ENCODE results near the gene NPIPB8.
A peak's percentile ranks its signal among the peaks of the same experiment; 100 is the strongest.
"Not testable (repeated sequence)": the region's sequence is repeated elsewhere in the genome, so short reads cannot be mapped to it uniquely, and the experiment has no call there.

The NPIPB8 gene

DNA sequence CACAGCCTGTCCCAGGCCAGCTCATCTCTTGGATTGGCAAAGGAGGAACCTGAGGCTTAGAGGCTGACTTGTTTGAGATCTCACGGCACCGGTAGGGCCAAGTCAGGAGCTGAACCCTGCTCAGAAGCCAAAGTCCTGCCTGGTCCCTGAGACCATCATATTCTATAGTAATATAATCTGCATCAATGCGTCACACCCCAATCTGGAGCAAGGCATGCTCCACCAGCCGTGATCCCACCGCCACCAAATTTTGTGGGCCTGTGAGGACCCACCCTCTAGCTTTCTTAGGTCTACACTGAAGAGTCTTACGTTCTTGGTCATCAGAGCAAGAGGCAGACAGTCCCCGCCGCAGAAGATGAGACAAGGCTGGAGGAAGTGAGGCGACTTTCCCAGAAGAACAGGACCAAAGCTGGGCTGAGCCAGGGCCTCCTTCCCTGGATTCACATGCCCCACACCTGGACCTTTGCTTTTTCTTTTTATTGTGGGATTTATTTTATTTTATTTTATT, 30.7 kb upstream of the NPIPB8 start:
- DNase-seq: no peak

DNA sequence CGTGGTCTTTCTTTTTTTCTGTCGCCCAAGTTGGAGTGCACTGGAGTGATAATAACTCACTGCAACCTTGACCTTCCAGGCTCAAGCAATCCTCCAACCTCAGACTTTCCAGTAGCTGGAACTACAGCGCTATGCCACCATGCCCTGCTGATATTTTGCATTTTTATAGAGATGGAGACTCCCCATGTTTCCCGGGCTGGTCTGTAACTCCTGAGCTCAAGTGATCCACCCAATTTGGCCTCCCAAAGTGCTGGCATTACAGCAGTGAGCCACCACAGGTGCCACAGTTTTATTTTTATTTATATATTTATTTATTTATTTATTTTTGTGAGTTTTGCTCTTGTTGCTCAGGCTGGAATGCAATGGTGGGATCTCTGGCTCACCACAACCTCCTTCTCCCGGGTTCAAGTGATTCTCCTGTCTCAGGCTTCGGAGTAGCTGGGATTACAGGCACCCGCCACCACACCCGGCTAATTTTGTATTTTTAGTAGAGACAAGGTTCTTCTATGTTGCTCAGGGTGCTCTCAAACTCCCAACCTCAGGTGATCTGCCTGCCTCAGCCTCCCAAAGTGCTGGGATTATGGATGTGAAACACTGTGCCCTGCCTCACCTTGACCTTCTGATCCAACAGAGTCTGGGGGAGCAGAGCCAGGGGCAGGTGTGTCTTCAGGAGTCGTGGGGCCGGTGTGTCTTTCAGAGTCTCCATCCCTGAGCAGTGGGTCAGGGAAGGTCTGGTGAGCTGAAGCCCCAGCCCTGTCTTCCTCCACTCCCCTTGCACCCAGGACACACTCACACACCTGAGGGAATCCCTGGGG, 30.0 kb upstream of the NPIPB8 start:
- not testable (repeated sequence) for DNase-seq

DNA sequence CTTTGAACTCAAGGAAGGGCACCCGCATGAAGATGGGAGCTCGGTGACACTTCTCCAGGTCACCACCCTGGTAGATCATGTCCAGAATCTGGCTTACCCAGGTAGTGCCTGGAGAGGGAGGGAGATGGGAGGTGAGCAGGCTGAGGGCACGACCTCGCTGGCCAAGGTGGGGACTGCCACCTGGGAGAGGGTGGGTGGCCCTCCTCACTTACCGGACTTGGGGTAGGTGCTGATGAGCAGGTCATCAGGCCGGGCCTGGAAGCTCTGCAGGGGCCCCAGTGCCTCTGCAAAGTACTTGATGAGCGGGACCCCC, 29.4 kb upstream of the NPIPB8 start:
- not testable (repeated sequence) for DNase-seq

DNA sequence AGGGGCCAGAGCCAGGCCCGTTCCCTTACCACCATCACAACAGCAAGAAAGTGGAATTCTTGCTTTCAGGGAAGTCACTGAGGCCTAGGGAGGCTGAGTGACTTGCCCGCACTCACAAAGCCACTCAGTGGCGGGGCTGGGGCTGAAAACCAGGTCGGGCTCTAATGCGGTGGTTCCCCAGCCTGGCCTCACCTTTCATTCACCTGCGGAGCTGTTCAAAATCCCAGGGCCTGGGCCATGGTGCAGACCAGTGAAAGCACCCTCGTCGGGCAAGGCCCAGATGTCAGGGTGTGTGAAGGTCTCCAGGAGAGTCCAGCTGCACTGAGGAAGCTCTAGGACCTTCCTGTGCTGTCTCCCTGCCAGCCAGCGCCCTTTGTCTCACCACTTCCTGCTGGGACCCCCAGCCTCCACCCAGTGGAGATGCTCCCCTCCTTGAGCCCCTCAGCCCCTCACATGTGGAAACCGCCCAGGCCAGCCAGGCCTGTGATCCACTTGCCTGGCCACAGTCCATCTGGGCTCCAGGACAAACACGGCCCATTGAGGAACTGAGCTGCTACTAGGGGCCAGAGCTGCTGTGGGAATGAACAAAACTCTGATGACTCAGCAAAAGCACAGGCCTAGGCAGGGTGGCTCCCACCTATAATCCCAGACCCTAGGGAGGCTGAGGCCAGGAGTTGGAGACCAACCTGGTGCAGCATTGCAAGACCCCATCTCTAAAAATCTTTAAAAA, 28.8 kb upstream of the NPIPB8 start:
- not testable (repeated sequence) for DNase-seq

DNA sequence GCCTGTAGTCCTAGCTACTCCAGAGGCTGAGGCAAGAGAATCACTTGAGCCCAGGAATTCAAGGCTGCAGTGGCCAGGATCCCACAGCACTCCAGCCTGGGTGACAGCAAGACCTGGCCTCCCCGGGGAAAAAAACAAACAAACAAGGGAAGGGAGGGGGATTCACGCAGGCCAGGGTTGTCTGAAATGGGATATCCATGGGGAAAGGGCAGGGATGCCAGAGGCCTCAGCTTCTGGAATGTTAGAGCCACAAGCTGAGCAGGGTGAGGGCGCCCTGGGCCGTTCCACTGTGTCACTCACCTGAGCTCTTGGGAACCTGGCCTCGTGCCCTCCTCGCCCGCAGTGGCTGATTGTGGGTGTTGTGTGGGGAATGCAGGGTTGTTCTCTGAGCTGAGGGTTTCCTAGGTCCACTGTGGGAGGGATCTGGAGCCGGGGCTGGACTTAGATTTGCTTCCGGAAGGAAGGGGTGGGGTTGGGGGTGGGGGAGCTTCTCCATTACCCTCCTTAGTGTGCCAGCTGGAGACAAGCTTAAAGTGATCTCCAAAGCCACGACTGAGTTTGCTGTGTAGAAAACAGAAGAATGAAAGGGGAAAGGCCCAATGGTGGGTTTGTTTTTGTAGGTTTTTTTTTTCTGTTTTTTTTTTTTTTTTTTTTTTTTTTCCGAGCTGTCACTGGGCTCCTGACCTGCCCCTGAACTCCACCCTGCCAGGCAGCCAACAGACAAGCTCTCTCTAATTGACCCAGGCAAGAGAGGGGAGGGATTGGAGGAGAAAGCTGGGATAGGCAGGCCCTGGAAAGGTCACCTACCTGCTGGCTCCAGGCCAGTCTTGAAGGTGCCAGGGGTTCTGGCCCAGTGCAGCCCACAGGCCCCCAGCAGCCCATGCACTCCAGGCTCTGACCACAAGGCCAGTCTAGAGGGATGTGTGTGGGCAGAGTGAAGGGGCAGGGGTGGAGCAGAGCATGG, 28.0 kb upstream of the NPIPB8 start, which contains the start of gene SULT1A1:
Gene SULT1A1, minus strand, starts transcription at position 414 of the 964 bp plus-strand sequence. CDS start 1,189 bp downstream, outside the sequence.
- DNase-seq: no peak

DNA sequence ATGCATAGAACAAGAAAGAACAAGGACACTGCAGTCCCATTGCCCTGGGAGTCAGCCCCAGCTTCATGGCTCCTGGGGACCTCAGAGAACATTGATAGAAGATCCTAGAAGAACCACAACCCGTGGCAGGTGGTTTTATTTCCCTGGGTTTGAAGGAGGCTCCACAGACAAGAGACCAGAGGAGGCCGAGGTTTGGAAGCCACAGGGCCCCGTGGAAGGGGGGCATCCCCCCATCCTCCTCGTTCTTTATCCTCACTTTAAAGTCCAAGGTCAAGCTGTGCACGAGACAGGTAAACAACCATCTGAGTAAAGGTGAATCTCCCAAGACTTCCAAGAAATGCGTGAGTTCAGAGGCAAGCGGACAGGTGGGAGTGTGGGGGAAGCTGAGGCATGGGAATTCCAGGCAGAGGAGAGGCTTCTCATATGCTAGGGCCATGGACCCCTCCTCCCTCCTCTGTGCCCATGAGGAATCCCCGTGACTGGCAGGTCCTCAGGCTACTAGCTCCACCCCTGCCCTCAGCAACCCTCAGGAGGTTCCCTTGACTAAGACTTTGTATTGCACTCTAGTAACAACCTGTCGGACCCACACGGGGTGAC, 27.2 kb upstream of the NPIPB8 start:
- DNase-seq: no peak

DNA sequence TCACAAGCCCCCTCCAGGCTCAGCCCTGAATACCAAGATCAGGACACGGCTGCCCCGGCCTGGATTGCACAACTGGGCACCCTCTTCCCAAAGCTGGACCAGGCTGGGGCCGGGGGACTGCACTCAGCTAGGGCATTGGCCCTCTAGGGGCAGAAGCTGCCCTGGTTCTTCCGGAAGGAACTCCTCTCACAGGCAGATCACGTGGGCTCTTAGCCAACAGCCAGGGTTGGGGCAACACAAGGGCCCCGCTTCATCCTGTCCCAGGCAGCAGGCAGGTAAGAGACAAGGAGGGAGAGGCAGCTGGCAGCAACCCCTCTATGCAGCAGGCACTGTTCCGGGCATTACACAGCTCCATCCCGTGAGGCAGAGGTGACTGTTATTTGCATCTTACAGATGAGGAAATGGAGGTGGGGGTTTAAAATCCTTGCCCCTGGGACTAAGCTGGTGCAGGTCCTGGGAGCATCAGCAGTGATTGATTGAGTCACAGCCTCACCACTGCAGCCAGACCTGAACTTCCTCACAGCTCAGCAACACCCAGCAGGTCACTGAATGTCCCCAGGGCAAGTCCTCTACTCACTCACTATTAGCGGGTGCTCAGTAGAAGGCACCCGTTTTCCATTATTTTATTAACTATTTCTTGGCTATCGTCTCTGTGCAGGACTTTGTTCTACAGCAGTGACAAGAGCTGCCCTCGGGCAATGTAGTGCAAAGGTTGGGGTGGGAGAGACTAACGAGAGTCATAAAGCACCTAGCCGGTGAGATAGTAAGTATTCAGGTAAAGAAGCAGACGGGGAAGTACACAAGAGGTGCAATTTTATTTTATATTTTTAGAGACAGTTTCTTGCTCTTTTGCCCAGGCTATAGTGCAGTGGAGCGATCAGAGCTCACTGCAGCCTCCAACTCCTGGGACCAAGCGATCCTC, 25.2 kb upstream of the NPIPB8 start:
- DNase-seq: not testable (repeated sequence)

DNA sequence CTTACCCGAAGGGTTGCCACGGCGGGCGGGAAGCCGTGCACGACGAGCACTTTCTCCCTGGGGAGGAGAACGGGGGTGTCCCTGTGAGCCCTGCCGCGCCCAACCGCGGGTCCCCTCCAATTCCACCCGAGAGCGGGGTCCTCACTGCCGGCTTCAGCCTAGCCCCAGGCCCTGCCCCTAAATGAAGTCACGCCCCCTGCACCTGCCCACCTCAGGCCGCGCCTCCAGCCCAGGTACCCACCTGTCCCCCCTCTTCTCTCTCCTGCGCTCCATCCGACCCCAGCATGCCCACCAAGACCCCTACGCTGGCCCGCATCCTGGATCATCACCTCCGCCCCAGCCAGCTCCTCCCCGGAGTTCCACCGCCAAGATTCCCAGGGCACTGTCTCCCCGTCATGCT, 24.0 kb upstream of the NPIPB8 start:
- DNase-seq: not testable (repeated sequence)

DNA sequence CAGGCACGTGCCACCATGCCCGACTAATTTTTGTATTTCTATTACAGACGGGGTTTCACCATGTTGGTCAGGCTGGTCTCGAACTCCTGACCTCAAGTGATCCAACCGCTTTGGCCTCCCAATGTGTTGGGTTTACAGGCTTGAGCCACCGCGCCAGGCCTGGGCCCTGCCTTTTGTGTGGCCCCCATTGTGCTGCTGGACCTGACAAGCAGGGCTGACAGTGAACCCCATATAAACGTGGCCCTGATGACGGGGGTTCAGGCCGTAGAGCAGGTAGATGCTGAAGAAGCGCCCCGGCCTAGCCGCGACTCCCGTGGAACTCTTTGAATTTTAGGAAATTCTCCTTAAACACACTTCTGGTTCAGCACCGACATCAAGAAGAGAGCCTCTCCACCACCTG, 23.3 kb upstream of the NPIPB8 start:
- DNase-seq: not testable (repeated sequence)

DNA sequence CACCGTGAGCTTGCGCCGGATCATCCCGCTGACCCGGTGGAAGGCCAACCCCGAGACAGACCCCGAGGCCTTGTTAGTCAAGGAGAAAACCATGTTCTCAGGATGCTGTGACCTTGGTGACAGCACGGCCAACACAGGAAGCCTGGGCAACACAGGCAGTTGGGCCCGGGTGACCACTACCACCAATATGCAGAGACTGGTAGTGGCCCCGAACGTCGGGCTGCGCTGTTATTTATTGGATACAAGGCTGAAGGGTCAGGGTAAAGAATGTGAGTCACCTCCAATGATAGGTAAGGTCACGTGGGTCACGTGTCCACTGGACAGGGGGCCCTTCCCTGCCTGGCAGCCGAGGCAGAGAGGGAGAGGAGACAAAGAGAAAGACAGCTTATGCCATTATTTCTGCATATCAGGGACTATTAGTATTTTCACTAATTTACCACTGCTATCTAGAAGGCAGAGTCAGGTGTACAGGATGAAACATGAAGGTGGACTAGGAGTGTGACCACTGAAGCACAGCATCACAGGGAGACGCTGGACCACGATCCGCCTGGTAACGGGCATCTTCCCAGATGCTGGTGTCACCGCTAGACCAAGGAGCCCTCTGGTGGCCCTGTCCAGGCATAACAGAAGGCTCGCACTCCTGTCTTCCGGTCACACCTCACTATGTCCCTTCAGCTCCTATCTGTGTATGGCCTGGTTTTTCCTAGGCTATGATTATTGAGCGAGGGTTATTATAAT, 22.2 kb upstream of the NPIPB8 start:
- peak; percentile 11 for DNase-seq

DNA sequence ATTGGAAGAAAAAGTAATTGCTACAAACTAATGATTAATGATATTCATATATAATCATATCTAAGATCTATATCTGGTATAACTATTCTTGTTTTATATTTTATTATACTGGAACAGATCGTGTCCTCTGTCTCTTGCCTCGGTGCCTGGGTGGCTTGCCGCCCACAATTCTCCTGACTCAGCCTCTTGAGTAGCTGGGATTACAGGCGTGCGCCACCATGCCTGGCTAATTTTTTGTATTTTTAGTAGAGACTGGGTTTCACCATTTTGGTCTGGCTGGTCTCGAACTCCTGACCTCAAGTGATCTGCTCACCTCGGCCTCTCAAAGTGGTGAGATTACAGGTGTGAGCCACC, 21.7 kb upstream of the NPIPB8 start:
- not testable (repeated sequence) for DNase-seq

DNA sequence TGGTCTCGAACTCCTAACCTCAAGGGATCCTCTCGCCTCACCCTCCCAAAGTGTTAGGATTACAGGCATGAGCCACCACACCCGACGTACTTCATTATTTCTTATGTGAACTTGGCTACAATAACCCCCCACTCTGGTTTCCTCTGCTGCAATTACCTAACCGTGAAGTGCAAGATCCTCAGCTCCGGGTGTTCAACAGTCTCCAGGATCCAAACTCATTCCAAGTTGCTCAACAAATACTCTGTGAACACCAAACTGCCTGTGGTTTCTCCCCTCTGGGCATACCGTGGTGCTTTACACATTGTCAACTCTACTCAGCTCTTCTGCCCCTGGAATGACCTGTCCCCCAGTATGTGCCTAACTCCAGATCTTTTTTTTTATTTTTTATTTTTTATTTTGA, 21.2 kb upstream of the NPIPB8 start:
- no peak for DNase-seq

DNA sequence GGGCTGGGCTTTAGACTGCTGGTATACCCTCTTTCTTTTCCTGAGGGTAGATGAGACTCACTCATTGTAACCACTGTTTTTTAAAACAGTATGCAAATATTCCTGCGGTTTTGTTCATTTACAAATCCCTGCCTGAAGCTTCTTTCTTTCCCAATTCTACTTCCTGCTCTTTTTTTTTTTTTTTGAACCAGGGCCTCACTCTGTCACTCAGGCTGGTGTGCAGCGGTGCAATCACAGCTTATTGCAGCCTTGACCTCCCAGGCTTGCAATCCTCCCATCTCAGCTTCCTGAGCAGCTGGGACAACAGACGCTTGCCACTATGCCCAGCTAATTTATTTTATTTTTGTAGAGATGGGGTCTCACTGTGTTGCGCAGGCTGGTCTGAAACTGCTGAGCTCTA, 20.0 kb upstream of the NPIPB8 start:
- no peak for DNase-seq

DNA sequence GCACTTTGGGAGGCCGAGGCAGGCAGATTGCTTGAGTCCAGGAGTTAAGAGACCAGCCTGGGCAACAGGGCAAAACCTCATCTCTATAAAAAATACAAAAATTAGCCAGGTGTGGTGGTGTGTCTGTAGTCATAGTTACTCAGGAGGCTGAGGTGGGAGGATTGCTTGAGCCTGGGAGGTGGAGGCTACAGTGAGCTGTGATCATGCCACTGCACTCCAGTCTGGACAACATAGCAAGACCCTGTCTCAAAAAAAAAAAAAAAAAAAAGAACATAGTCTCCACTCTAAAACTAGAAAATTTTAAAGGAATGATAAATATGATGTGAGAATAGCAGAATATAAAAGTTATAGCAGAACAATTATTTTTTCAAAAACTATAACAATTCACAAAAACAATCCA, 17.5 kb upstream of the NPIPB8 start:
- not testable (repeated sequence) for DNase-seq

DNA sequence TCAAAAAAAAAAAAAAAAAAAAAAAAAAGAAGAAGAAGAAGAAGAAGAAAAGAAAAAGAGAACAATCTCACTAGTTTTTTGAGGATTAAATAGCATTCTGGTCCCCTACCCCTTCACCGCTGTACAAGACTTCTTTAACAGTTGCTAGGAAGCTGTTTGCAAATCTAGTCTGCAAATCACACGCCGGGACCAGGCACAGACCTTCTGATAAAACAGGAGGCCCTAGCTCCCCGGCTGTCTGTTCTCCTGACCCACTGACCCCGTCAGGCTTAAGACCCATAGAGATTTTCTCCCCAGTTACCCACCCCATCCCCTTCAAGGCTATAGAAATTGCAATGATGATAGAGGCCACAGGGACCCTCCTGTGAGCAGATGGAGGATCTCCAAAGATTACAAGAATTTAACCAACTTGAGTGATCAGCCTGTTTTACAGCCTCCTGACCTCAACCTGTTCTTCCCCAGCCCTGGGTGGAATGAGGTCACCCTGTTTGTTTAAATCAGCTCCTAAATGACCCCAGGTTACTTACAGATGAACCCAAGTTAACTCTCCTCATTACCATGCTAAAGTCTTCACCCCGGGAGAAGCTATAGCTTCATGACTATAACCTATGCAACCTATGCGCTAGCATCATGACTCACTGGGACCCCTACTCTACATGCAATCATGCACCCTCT, 16.2 kb upstream of the NPIPB8 start:
- no peak for DNase-seq

DNA sequence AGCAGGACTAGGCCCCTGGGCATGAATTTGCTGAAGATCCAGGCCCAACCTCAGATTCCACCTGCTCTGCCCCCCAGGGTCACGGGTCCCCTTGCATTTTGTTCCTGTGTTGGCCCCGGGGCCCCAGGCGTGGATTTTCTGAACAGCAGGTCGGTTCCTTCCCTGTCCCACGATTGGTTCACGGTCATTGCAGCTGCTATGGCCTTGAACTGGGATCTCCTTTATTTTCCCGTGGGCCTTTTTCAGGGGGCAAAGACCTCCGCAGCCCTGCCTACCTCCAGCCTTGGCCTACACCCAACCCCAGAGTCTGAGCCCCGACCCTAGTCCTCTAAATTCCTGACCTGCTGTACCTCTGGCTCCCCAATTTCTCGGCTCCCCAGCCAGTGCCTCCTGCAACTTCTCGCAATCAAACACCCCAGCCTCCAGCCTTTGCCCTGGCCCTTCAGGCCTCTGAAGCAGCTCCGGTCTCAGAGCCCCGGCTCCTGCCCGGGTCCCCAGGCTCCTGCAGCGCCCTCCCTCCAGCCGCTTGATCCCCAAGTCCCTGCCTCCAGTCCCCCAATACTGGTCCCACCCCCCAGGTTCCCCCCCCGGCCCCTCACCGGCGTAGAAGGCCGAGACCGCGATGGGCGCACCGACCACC, 15.2 kb upstream of the NPIPB8 start:
- not testable (repeated sequence) for DNase-seq

DNA sequence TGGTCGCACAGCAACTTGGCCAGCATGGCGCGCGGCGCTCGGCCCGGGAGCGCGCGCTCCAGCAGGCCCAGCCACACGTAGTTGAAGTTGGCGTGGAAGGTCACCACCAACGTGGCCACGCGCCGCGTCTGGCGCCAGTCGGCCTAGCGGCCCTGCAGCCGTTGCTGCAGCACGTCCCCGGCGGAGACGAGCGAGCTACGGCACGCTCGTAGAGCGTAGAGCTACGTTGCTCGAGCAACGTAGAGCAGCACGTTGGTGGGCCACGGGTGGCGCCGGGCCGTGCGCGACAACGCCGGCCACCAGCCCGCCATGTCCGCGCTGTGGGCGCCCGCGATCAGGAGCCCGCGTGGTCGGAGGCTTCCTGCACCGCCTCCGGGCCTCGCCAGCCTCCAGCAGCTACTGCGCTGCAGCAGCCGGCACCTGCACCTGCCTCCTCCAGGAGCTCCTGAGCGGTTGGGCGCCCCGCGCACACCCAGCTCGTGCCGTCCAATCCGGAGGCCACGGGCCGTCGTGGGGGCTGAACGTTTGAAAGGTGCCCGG, 14.6 kb upstream of the NPIPB8 start:
- DNase-seq: no peak

DNA sequence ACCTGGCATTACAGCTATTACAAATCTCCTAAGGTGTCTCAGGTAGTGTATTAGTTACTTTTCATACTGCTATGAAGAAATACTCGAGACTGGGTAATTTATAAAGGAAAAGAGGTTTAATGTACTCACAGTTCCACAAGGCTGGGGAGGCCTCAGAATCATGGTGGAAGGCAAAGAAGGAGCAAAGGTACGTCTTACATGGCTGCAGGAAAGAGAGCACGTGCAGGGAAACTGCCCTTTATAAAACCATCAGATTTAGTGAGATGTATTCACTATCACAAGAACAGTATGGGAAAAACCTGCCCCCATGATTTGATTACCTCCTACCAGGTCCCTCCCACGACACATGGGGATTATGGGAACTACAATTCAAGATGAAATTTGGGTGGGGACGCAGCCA, 7.0 kb upstream of the NPIPB8 start:
- not testable (repeated sequence) for DNase-seq

Data from fibroblast of skin of right quadriceps (primary cell).